RCC 7860 (cell line): Measurements from ENCODE around the gene TRPM2.
"Not testable (repeated sequence)": the region's sequence is repeated elsewhere in the genome, so short reads cannot be mapped to it uniquely, and the experiment has no call there.

ENCODE experiments used
- DNase-seq: peaks from one replicate; pipeline ENCODE4 v3.0.0-alpha.2; 2015; ENCODE audit warnings: low spot score
- FAIRE-seq: peaks from 2 replicates; lab custom pipeline; 2012; peaks lifted over from hg19 to GRCh38; lab: Jason Lieb, UNC

The TRPM2 gene

DNA sequence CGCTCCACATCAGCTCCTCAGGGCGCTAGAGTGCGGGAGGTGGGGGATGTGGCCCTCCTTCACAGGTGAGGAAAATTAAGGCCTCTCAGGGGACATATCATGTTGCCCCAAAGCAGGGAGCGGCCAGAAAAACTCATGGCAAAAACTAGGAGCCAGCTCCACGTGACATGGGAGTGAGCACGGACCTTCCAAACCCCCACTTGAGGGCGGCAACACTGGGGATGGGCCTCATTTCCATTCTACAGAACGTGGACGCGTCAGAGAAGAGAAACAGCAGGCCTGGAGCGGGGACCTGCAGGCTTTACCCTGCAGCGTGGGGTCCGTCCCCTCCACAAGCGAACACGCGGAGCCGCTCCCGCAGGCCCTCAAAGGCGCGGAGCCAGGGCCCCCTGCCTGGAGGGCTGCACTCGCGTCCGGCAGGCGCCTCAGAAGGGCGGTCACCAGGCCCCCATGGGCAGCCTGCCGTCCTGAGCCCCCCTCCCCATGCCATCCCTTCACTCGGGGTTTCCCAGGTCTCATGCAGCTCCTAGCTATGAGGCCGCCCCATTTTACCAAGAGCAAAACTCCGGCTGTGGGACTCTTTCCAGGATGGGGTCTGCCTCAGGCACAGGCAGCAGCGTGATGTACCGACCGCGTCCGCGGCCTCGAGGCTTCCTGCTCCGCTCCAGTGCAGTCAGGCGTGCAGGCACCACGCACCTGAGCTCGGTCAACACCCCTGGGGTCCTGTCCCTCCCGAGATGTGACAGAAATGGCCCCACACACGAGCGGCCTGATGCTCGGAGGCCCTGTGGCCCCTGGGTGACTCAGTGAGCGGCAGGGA lies 19.7 kb upstream of the TRPM2 start:
- no peak for FAIRE-seq
- no peak for DNase-seq

- FAIRE-seq (no peak), DNase-seq (no peak)
Measured at GRCh38 chr21:44334329-44335030, 18.9 kb upstream of the TRPM2 start.

- FAIRE-seq (no peak), DNase-seq (no peak)
Measured at GRCh38 chr21:44335266-44336059, 18.0 kb upstream of the TRPM2 start.

DNA sequence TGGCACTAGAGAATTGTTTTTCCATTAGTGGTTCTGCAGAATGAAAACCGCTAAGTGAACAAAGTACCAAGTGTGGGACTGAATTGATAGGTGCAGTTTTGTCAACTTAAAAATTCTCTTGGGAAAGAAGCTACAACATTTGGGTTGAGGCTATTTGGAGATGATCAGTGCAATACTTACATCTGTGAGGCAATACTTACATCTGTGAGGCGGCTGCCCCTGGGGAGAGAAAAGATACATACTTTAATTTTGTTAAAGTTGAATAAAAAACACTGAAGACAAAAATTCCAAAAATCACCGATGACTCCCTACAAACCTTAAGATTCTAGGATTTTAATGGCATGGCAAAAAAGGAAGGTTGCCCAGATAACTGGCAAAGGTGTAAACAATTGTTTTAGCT lies 16.0 kb upstream of the TRPM2 start:
- FAIRE-seq: no peak
- DNase-seq: no peak

GRCh38 chr21:44337941-44338895 lies 15.2 kb upstream of the TRPM2 start:
- FAIRE-seq: no peak
- peak; percentile 25 for DNase-seq

DNA sequence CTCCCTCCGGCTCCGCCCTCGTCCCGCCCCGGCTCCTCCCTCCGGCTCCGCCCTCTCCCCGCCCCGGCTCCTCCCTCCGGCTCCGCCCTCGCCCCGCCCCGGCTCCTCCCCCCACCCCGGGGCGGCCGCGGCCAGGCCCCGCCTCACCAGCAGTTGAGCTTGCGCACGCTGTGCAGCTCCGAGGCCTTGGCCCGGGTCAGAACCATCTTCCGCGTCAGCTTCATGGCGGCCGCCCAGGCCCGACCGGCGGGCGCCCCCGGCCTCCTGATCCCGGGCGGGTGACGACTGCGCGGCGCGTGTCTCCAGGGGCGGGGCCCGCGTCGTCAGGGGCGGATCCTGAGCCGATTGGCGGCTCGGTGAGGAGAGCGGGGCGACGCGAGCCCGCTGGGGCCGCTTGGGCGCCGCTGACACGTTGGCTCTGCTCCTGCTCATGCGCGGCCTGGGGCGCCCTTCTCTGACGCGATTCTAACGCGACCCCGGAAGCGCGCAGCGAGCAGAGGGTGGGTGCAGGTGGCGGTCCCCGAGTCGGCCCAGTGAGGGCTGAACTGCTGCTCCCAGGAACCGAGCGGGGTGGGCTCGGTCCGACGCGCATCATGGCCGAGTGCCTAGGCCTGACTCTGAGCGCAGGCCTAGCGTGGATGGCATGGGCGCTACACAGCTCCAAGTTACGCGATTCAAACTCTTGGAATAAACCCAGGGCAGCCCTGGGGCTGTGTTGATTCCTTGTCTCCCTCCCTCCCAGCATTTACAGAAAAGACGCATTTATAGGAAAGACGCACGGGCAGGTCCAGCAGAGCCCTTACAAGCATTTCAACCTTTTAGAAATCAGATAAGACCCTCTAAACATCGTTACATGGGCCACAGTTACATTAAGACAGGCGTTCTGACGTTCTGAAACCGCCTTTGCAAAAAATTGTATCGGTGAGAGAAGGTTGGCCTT lies 14.2 kb upstream of the TRPM2 start, which contains the start of gene CFAP410:
TSS of gene CFAP410 (minus strand) at position 420 of the 940 bp plus-strand sequence. CDS start at position 224, 196 bp downstream.
- FAIRE-seq (no peak), DNase-seq (peak; percentile 85)

GRCh38 chr21:44341726-44342458 lies 11.5 kb upstream of the TRPM2 start:
- FAIRE-seq, DNase-seq: not testable (repeated sequence)

- not testable (repeated sequence) for FAIRE-seq, DNase-seq
Measured at GRCh38 chr21:44342981-44343380, 10.4 kb upstream of the TRPM2 start.

- no peak for DNase-seq
- FAIRE-seq: no peak
Measured at GRCh38 chr21:44344541-44345183, 8.8 kb upstream of the TRPM2 start.

- DNase-seq (no peak), FAIRE-seq (no peak)
Measured at GRCh38 chr21:44345495-44345894, 7.9 kb upstream of the TRPM2 start.

- DNase-seq: no peak
- FAIRE-seq: no peak
Measured at GRCh38 chr21:44347911-44348451, 5.4 kb upstream of the TRPM2 start.

DNA sequence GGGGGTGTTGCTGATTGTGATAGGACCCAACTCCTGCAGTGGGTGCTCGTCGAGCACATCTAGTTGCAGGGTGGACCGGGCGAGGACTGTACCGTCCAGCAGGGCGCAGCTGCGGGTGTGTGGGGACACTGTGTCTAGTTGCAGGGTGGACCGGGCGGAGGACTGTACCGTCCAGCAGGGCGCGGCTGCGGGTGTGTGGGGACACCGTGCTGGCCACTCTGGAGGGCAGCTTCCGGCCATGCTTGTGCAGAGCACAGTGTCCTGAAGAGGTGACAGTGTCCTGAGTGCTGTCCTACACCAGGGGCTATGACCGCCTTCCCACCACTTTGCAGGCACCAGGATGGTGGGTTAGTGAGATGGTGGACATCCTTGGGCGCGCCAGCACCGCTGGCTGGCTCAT lies 4.6 kb upstream of the TRPM2 start:
- no peak for FAIRE-seq
- no peak for DNase-seq

- FAIRE-seq (no peak), DNase-seq (no peak)
Measured at GRCh38 chr21:44349416-44349846, 4.0 kb upstream of the TRPM2 start.

DNA sequence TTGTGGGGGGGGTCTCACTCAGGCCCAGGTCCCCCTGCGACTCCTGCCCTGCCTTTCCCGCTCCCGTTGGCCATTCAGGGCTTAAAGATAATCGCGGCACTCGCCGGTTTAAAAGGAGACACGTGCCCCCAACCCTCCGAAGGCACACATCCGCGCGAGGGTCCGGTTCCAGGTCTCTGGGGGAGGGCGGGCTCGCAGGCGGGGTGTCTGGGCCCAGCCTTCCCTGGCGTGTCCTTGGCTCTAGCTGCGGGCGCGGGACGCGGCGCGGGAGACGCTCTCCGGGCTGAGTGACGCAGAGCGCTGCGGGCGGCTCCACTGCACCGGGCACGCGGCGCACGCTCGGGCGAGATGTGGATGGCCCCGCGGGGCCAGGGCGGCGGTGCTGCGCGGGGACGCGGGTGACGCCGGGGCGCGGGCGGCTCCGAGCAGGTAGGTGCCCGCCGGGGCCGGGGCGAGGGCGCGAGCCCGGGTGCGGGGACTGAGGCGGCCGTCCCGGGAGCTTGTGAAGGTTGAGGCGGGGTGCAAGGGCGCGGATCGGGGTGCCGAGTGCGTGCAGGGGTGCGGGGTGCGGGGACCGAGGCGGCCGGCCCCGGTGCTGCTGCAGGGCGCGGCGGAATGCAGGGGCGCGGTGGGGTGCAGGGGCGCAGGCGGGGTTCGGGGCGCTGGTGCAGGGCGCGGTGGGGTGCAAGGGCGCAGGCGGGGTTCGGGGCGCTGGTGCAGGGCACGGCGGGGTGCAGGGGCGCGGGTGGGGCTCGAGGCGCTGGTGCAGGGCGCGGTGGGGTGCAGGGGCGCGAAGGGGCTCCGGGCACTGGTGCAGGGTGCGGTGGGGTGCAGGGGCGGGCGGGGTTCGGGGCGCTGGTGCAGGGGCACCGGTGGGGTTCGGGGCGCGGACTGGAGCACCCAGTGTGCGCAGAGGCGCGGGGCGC lies 3.3 kb upstream of the TRPM2 start:
- no peak for FAIRE-seq
- DNase-seq: no peak

DNA sequence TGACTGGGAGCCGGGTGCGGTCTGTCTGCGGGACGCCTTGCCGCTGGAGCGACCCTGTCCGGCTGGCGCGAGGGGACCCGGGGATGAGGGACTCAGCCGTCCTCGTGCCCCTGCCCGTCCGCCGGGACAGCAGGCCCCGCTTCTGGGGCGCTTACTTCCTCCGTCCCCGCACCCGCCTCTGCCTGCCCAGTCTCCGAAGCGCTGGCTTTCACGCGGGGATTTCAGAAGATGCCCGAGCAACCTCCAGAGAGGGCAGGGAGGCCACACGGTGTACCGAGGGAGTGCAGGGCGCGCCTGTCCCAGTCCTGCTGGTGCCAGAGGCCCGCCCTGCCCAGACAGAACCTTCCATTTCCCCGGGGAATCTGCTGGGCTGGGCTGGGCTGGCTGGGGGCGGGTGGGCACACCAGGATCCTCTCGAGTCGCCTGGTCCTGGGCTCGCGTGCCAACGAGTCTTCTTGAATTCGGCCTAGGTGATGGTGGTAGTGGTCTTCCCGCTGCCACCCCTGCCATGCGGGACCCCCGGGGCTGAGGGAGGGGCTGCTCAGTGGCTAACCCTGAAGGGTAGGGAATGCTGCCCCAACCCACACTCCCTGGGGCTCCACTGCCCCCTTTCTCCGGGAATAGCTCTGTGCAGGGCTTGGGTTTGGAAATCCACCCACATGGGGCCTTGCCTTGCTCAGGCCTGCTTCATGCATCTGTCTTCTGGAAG lies 2.5 kb upstream of the TRPM2 start:
- FAIRE-seq (no peak), DNase-seq (no peak)
